Suprapubic skin (tissue), 4 donors: ENCODE measurements around the gene RASL11A. TPM values are rescaled to one million over a fixed set of nuclear protein-coding genes. Genes with fewer than 3 reads are reported as not detected.
"Not testable (repeated sequence)": the region's sequence is repeated elsewhere in the genome, so short reads cannot be mapped to it uniquely, and the experiment has no call there.

Source experiments
- DNase-seq, 2 donors: peaks; one replicate each; pipeline ENCODE4 v3.0.0-alpha.2; 2019; ENCODE audit warnings: low spot score in 2 of 2
- H3K27ac ChIP-seq: fragments of 200-600 bp; sonication (generic); one replicate; pipeline ENCODE4 v1.5.1; 2019
- H3K27me3 ChIP-seq: fragments of 200-600 bp; sonication (generic); one replicate; pipeline ENCODE4 v1.5.1; 2019
- H3K36me3 ChIP-seq: fragments of 200-600 bp; sonication (generic); one replicate; pipeline ENCODE4 v1.5.1; 2019
- H3K4me1 ChIP-seq: fragments of 200-600 bp; sonication (generic); one replicate; pipeline ENCODE4 v1.5.1; 2019
- H3K4me3 ChIP-seq: fragments of 200-600 bp; sonication (generic); one replicate; pipeline ENCODE4 v1.5.1; 2019; ENCODE audit warnings: mild to moderate bottlenecking
- H3K9me3 ChIP-seq: fragments of 200-600 bp; sonication (generic); one replicate; pipeline ENCODE4 v1.5.1; 2019
- CTCF ChIP-seq, 2 donors: fragments of 200-600 bp in 1 of 2; fragments of 450-650 bp in 1 of 2; sonication (generic) in 1 of 2; IDR thresholded peaks; one replicate each; pipeline ENCODE4 v1.5.1; 2016 to 2019; ENCODE audit warnings: antibody characterized with exemption in 2 of 2, mild to moderate bottlenecking in 1 of 2, moderate library complexity in 1 of 2
- EP300 ChIP-seq: sonication (generic); formaldehyde crosslinking; IDR thresholded peaks from one replicate; pipeline ENCODE4 v1.6.1; 2017; ENCODE audit warnings: antibody characterized with exemption
- POLR2A ChIP-seq, 2 donors: fragments of 450-650 bp; IDR thresholded peaks; one replicate each; pipeline ENCODE4 v1.6.1; 2017; ENCODE audit warnings: antibody characterized with exemption in 2 of 2, mild to moderate bottlenecking in 2 of 2, moderate library complexity in 2 of 2
- POLR2AphosphoS5 ChIP-seq, 3 donors: sonication (generic); formaldehyde crosslinking; IDR thresholded peaks; one replicate each; pipeline ENCODE4 v1.6.1; 2017; ENCODE audit warnings: antibody characterized with exemption in 3 of 3
- WGBS: methylation state at CpG from one replicate; pipeline ENCODE4 v1.1.5; 2018; 5-methylcytosine and 5-hydroxymethylcytosine counted together
- total RNA-seq, 4 donors: library from RNA; depleted of rRNA; stranded (reverse); fragments of >200 nt; gene quantifications; one replicate each; pipeline ENCODE4 v1.1.0, GENCODE V29; 2016

RASL11A gene
- total RNA-seq, 4 donors from 2014 or later, result 7.9 to 17.5 (median 13.8) TPM

GRCh38 chr13:27321468-27322431, 51.1 kb downstream of the RASL11A start:
- 68% methylated on average over 8 of the region's 8 CpGs for WGBS
- Histone ChIP-seq H3K4me1 (no peaks in the 10 kb centered on the region), H3K36me3 (no peaks in the 10 kb centered on the region), H3K4me3 (no peak overlapping the region), H3K27ac (no peak overlapping the region), H3K27me3 (peaks cover 15% of the 10 kb centered on the region), H3K9me3 (no peaks in the 10 kb centered on the region)
- TF ChIP-seq POLR2AphosphoS5 (IDR thresholded peaks at IDR 0.05) (no peak), CTCF (IDR thresholded peaks at IDR 0.05) (no peak), POLR2A (IDR thresholded peaks at IDR 0.05) (no peak), EP300 (no peak)
- DNase-seq, result no peak

GRCh38 chr13:27322443-27322842, 51.8 kb downstream of the RASL11A start:
- WGBS, result 75% methylated on average over 6 of the region's 6 CpGs
- H3K9me3 ChIP-seq, DNase-seq, H3K27ac ChIP-seq, H3K4me3 ChIP-seq, H3K36me3 ChIP-seq, H3K4me1 ChIP-seq: not testable (repeated sequence)
- peaks cover 13% of the 10 kb centered on the region for H3K27me3 ChIP-seq

Other genes with a start within 250 kb of the RASL11A start
- 10 to 100 TPM; 26.4 to 50.7 (median 31.7) TPM for gene USP12, start 99.0 kb upstream of the RASL11A start, total RNA-seq
- gene RPL21, start 19.3 kb upstream of the RASL11A start, total RNA-seq, result 100 to 1,000 TPM; 337 to 951 (median 832) TPM
- gene GTF3A, start 153.8 kb downstream of the RASL11A start, total RNA-seq, result 10 to 100 TPM; 82.5 to 93.1 (median 89.2) TPM
- gene MTIF3, start 179.7 kb downstream of the RASL11A start, total RNA-seq, result 10 to 100 TPM; 42.1 to 66.9 (median 48.0) TPM